K562 (cell line): ENCODE results near the gene DNMT1. TPM values are rescaled to one million over a fixed set of nuclear protein-coding genes. Genes with fewer than 3 reads are reported as not detected.
A peak's percentile ranks its signal among the peaks of the same experiment; 100 is the strongest.

Experiments
- ARNT ChIP-seq, 2 experiments: fragments of 450-650 bp; IDR thresholded peaks; 2 replicates each; pipeline ENCODE4 v1.6.1; 2016; ENCODE audit warnings: mild to moderate bottlenecking in 1 of 2
- CBX1 ChIP-seq: sonication (generic); IDR thresholded peaks from 2 replicates; pipeline ENCODE4 v1.6.1; 2016; ENCODE audit warnings: antibody characterized with exemption, low read depth, mild to moderate bottlenecking
- EHMT2 ChIP-seq: fragments of 450-650 bp; IDR thresholded peaks from 2 replicates; pipeline ENCODE4 v1.6.1; 2018; ENCODE audit warnings: antibody characterized with exemption
- EP400 ChIP-seq: fragments of 450-650 bp; IDR thresholded peaks from 2 replicates; pipeline ENCODE4 v1.6.1; 2017; ENCODE audit warnings: antibody characterized with exemption, mild to moderate bottlenecking, moderate library complexity
- ETV6 ChIP-seq, 3 experiments: fragments of 150-350 bp in 1 of 3; sonication (generic) in 1 of 3; formaldehyde crosslinking in 1 of 3; IDR thresholded peaks; 2 replicates each; pipeline versions ENCODE4 v1.6.1 to v1.8.0; 2014 to 2022; ENCODE audit warnings: borderline replicate concordance in 2 of 3, low read depth in 2 of 3, antibody characterized with exemption in 1 of 3, low read length in 1 of 3, mild to moderate bottlenecking in 1 of 3, missing genetic modification reagents in 1 of 3
- EWSR1 ChIP-seq: fragments of 450-650 bp; IDR thresholded peaks from 2 replicates; pipeline ENCODE4 v1.6.1; 2018; ENCODE audit warnings: borderline replicate concordance, mild to moderate bottlenecking, low read depth, moderate library complexity; ENCODE audit not compliant: partially characterized antibody
- FOS ChIP-seq: IDR thresholded peaks from 3 replicates; pipeline ENCODE4 v1.6.1; 2011; ENCODE audit not compliant: insufficient read length; ENCODE audit errors: extremely low read depth
- FOXA3 ChIP-seq, 2 experiments: fragments of 450-650 bp in 1 of 2; sonication (generic) in 1 of 2; formaldehyde crosslinking; IDR thresholded peaks in 1 of 2; conservative IDR thresholded peaks in 1 of 2; 2 replicates each; pipeline versions ENCODE4 v1.4.0 to v1.8.0; 2020 to 2022; ENCODE audit warnings: mild to moderate bottlenecking in 2 of 2, missing genetic modification reagents in 1 of 2
- GABPB1 ChIP-seq: sonication (generic); formaldehyde crosslinking; IDR thresholded peaks from 2 replicates; pipeline ENCODE4 v1.8.0; 2022; ENCODE audit warnings: mild to moderate bottlenecking, missing genetic modification reagents
- LARP7 ChIP-seq: fragments of 450-650 bp; IDR thresholded peaks from 2 replicates; pipeline ENCODE4 v1.6.1; 2016
- MCM7 ChIP-seq, 2 experiments: fragments of 450-650 bp; IDR thresholded peaks; 2 replicates each; pipeline ENCODE4 v1.6.1; 2016 to 2018
- MTA2 ChIP-seq: fragments of 450-650 bp; IDR thresholded peaks from 2 replicates; pipeline ENCODE4 v1.6.1; 2016; ENCODE audit warnings: low read depth
- MTF1 ChIP-seq: fragments of 250-450 bp; sonication (Bioruptor Pico); IDR thresholded peaks from 2 replicates; pipeline ENCODE4 v1.9.0; 2021; ENCODE audit warnings: moderate library complexity, mild to moderate bottlenecking, inconsistent platforms, borderline replicate concordance
- NONO ChIP-seq, 2 experiments: fragments of 200-400 bp in 1 of 2; fragments of 450-650 bp in 1 of 2; formaldehyde crosslinking in 1 of 2; IDR thresholded peaks; 2 replicates each; pipeline ENCODE4 v1.6.1; 2017; ENCODE audit warnings: low read depth in 2 of 2, mild to moderate bottlenecking in 2 of 2, moderate library complexity in 2 of 2, low read length in 1 of 2
- PHF8 ChIP-seq: fragments of 200-600 bp; sonication (generic); IDR thresholded peaks from 2 replicates; pipeline ENCODE4 v1.6.1; 2012; ENCODE audit warnings: mixed run types, mild to moderate bottlenecking, inconsistent platforms, low read length, moderate library complexity, borderline replicate concordance
- POLR2H ChIP-seq: IDR thresholded peaks from 2 replicates; pipeline ENCODE4 v1.6.1; 2016; ENCODE audit warnings: missing genetic modification characterization, low read depth, mild to moderate bottlenecking, control low read depth, missing compliant biosample characterization, moderate library complexity
- PTBP1 ChIP-seq: fragments of 200-400 bp; formaldehyde crosslinking; IDR thresholded peaks from 2 replicates; pipeline ENCODE4 v1.6.1; 2017; ENCODE audit warnings: low read depth, low read length
- SAFB2 ChIP-seq: fragments of 200-400 bp; formaldehyde crosslinking; IDR thresholded peaks from 2 replicates; pipeline ENCODE4 v1.6.1; 2018; ENCODE audit warnings: borderline replicate concordance, low read length, low read depth, moderate library complexity; ENCODE audit not compliant: severe bottlenecking
- SRF ChIP-seq, 2 experiments: fragments of 250-450, 450-650 bp in 1 of 2; sonication (Bioruptor Pico) in 1 of 2; sonication (generic) in 1 of 2; formaldehyde crosslinking; IDR thresholded peaks; 2 replicates each; pipeline versions ENCODE4 v1.5.0 to v1.5.1; 2020 to 2022; ENCODE audit warnings: mild to moderate bottlenecking in 1 of 2, missing genetic modification reagents in 1 of 2
- STAG1 ChIP-seq: sonication (generic); formaldehyde crosslinking; IDR thresholded peaks from 2 replicates; pipeline ENCODE4 v1.5.0; 2020; ENCODE audit warnings: missing genetic modification reagents, borderline replicate concordance
- TAF7 ChIP-seq: fragments of 450-650 bp; IDR thresholded peaks from 2 replicates; pipeline ENCODE4 v1.6.1; 2016; ENCODE audit warnings: missing genetic modification characterization, missing compliant biosample characterization
- U2AF1 ChIP-seq: fragments of 200-400 bp; formaldehyde crosslinking; optimal IDR thresholded peaks from 2 replicates; pipeline ENCODE3; 2017; ENCODE audit warnings: mild to moderate bottlenecking, low read depth, low read length, moderate library complexity
- U2AF2 ChIP-seq: fragments of 200-400 bp; formaldehyde crosslinking; optimal IDR thresholded peaks from 2 replicates; pipeline ENCODE3; 2017; ENCODE audit warnings: low read depth, mild to moderate bottlenecking, low read length
- ZFP36 ChIP-seq: fragments of 150-350 bp; IDR thresholded peaks from 2 replicates; pipeline ENCODE4 v1.6.1; 2018; ENCODE audit warnings: low read length, low read depth; ENCODE audit not compliant: partially characterized antibody
- ZKSCAN8 ChIP-seq: fragments of 200-800 bp; sonication (Bioruptor generic); IDR thresholded peaks from 2 replicates; pipeline ENCODE4 v1.6.1; 2016; ENCODE audit warnings: missing genetic modification characterization, missing compliant biosample characterization
- ZNF134 ChIP-seq: fragments of 250-450 bp; sonication (Bioruptor Pico); conservative IDR thresholded peaks from 2 replicates; pipeline ENCODE4 v1.4.0; 2020
- ZNF707 ChIP-seq: fragments of 250-450 bp; sonication (Bioruptor Pico); conservative IDR thresholded peaks from 2 replicates; pipeline ENCODE4 v1.8.0; 2022; ENCODE audit warnings: inconsistent platforms, mild to moderate bottlenecking, moderate library complexity
- polyA plus RNA-seq, 8 experiments: library from polyadenylated mRNA; depleted of rRNA in 4 of 8; stranded (reverse) in 5 of 8; unstranded in 3 of 8; fragments of >200 nt; fragmentation: Nextera tagmentation in 2 of 8; fragmentation: Illumina TruSeq in 1 of 8; extraction: Ambion mirVana in 2 of 8; extraction: Trizol in 1 of 8; gene quantifications; 2 replicates each; pipeline versions ENCODE4 v1.2.1 to v1.2.3, GENCODE V29; 2011 to 2014; ENCODE audit warnings: inconsistent platforms in 1 of 8, missing spikeins in 1 of 8
- total RNA-seq, 7 experiments: library from RNA; depleted of rRNA in 6 of 7; stranded (reverse); fragments of >200 nt in 6 of 7; fragmentation: Illumina TruSeq in 2 of 7; extraction: Trizol in 2 of 7; gene quantifications; 2 replicates each; pipeline versions ENCODE4 v1.2.1 to v1.2.3, GENCODE V29; 2011 to 2021; ENCODE audit warnings: low replicate concordance in 1 of 7
- TF ChIP-seq, protein P1 (sequence below): fragments of 250-450 bp; sonication (Bioruptor Pico); IDR thresholded peaks from 2 replicates; pipeline ENCODE4 v1.4.0; 2020; ENCODE audit warnings: mild to moderate bottlenecking, moderate library complexity

Gene DNMT1
- total and polyA plus RNA-seq, 9 of the 15 experiments (the other 6 are each of a cell fraction or from before 2014, with no cell fraction given), result 80.1 to 271 (median 121) TPM

DNA sequence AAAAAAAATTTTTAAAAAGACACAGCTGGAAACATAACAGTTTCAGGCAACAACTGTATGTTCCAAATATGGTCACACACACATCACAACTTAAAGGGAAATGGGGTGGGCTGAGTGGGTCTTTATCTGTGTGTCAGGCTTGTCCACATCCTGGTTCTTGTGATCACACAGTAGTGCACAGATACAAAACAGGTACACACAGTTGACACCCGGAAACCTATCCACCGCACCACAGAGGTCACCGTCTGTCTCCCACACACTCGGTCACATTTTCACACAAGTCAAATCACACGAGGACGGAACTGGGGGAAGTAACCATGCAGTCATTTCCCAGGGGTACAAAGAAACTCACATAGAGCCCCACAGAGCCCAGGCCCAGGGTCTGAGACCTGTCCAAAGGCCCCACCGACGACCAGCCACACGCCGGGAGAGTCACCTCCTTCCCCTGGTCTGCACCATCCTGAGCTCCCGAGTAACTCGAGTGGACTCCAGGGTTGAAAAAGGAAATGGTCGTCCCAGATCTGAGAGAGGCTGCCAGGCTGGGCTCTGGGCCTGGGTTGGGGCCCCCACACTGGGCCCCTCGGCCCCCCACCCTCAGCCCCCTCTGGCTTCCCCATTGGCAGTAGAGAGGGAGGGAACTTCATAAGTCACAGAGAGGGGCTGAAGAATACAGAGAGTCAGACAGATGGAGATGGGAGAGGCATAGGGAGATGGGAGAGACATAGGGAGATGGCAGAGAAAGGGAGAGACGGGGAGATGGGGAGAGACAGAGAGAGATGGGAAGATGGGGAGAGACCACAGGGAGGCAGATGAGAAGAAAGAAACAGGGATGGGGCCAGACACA, 89.9 kb downstream of the DNMT1 start (continued):
- TF ChIP-seq CBX1 (no peak), SRF (CRISPR knock-in tag; IDR thresholded peaks at IDR 0.05) (peak in 1 of 2 experiments; percentile 87; a peak in 2 of 4 replicates), ZNF134 (CRISPR knock-in tag) (0 out of 2 replicates have a peak, but pooled peaks have one; percentile 6), PTBP1 (no peak), SAFB2 (no peak), TAF7 (no peak), GABPB1 (CRISPR knock-in tag) (no peak), EP400 (no peak), STAG1 (CRISPR knock-in tag) (no peak), MTA2 (no peak), LARP7 (no peak), PHF8 (no peak), ZKSCAN8 (CRISPR knock-in tag) (no peak), EHMT2 (no peak), MCM7 (IDR thresholded peaks at IDR 0.05) (no peak), U2AF2 (no peak), MTF1 (CRISPR knock-in tag) (no peak), ZNF707 (CRISPR knock-in tag) (no peak), ARNT (IDR thresholded peaks at IDR 0.05) (no peak), POLR2H (tag) (no peak), ETV6 (IDR thresholded peaks at IDR 0.05; ENCODE audit: borderline replicate concordance in 1 of 2, low read depth in 2 of 2, low read length in 1 of 2) (no peak), ETV6 (CRISPR knock-in tag; IDR thresholded peaks at IDR 0.05; ENCODE audit: borderline replicate concordance) (no peak), ZFP36 (no peak), EWSR1 (no peak), FOXA3 (CRISPR knock-in tag; conservative IDR thresholded peaks at IDR 0.05 in 1 of 2, IDR thresholded peaks at IDR 0.05 in 1 of 2) (no peak), NONO (IDR thresholded peaks at IDR 0.05; ENCODE audit: low read depth in 2 of 2, low read length in 1 of 2) (no peak), U2AF1 (no peak), FOS (no peak)
- TF ChIP-seq, protein P1, sequence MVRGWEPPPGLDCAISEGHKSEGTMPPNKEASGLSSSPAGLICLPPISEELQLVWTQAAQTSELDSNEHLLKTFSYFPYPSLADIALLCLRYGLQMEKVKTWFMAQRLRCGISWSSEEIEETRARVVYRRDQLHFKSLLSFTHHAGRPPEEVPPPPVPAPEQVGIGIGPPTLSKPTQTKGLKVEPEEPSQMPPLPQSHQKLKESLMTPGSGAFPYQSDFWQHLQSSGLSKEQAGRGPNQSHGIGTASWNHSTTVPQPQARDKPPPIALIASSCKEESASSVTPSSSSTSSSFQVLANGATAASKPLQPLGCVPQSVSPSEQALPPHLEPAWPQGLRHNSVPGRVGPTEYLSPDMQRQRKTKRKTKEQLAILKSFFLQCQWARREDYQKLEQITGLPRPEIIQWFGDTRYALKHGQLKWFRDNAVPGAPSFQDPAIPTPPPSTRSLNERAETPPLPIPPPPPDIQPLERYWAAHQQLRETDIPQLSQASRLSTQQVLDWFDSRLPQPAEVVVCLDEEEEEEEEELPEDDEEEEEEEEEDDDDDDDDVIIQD (CRISPR knock-in tag), result no peak
